ENCODE measurements around the gene IL4I1.

GRCh38 chr19:49839713-49840112 is 57.0 kb downstream of the IL4I1 start:
- TF ChIP-seq CTCF (IDR thresholded peaks at IDR 0.05), result no peak
- TF ChIP-seq POLR2AphosphoS5 (IDR thresholded peaks at IDR 0.05), result no peak

Data from prostate gland (tissue), 2 donors.